Inflammatory macrophage (primary cell): ENCODE data around the gene CDK13.
"Not testable (repeated sequence)": the region's sequence is repeated elsewhere in the genome, so short reads cannot be mapped to it uniquely, and the experiment has no call there.

ENCODE experiments used
- DNase-seq, 2 donors: peaks; one replicate each; pipeline ENCODE4 v3.0.0-alpha.2; 2020 to 2022

The CDK13 gene

GRCh38 chr7:40101201-40101600 is 151.1 kb downstream of the CDK13 start:
- no peak for DNase-seq

GRCh38 chr7:40102897-40103296 is 152.8 kb downstream of the CDK13 start:
- DNase-seq = no peak

GRCh38 chr7:40105879-40106473 is 155.9 kb downstream of the CDK13 start:
- DNase-seq = peak; percentile 43 to 50

GRCh38 chr7:40115936-40116335 is 165.9 kb downstream of the CDK13 start:
- no peak for DNase-seq

- not testable (repeated sequence) for DNase-seq
These were observed 167.1 kb downstream of the CDK13 start for GRCh38 chr7:40117199-40117598.

- not testable (repeated sequence) for DNase-seq
These were observed 168.1 kb downstream of the CDK13 start for GRCh38 chr7:40118201-40118600.

- no peak for DNase-seq
These were observed 170.0 kb downstream of the CDK13 start for GRCh38 chr7:40120020-40120419.

GRCh38 chr7:40122100-40122939 is 172.3 kb downstream of the CDK13 start:
- not testable (repeated sequence) for DNase-seq

GRCh38 chr7:40122940-40123254 is 172.8 kb downstream of the CDK13 start:
- no peak for DNase-seq

GRCh38 chr7:40133561-40134427 is 183.7 kb downstream of the CDK13 start:
- peak; percentile 40 for DNase-seq

GRCh38 chr7:40134428-40135316 is 184.6 kb downstream of the CDK13 start, which contains the start of the genes MPLKIP and SUGCT:
MPLKIP (minus strand) TSS chr7:40134622; CDS start chr7:40134567, 55 bp downstream.
SUGCT (plus strand) TSS chr7:40135005.
- peak; percentile 88 to 91 for DNase-seq

- no peak for DNase-seq
These were observed 185.2 kb downstream of the CDK13 start for GRCh38 chr7:40135317-40135610.

- DNase-seq = no peak
These were observed 187.5 kb downstream of the CDK13 start for GRCh38 chr7:40137563-40137962.

- DNase-seq = no peak
These were observed 188.9 kb downstream of the CDK13 start for GRCh38 chr7:40138973-40139372.

GRCh38 chr7:40139891-40140290 is 189.8 kb downstream of the CDK13 start:
- not testable (repeated sequence) for DNase-seq

GRCh38 chr7:40141916-40142315 is 191.9 kb downstream of the CDK13 start:
- not testable (repeated sequence) for DNase-seq

GRCh38 chr7:40145596-40146130 is 195.6 kb downstream of the CDK13 start:
- DNase-seq = not testable (repeated sequence)

- no peak for DNase-seq
These were observed 197.6 kb downstream of the CDK13 start for GRCh38 chr7:40147371-40148246.

- DNase-seq = not testable (repeated sequence)
These were observed 198.2 kb downstream of the CDK13 start for GRCh38 chr7:40148247-40148580.

- no peak for DNase-seq
These were observed 198.6 kb downstream of the CDK13 start for GRCh38 chr7:40148671-40149070.
